Measurements from ENCODE around the gene KIF27.
A peak's percentile ranks its signal among the peaks of the same experiment; 100 is the strongest.
"Not testable (repeated sequence)": the region's sequence is repeated elsewhere in the genome, so short reads cannot be mapped to it uniquely, and the experiment has no call there.

Gene KIF27

DNA sequence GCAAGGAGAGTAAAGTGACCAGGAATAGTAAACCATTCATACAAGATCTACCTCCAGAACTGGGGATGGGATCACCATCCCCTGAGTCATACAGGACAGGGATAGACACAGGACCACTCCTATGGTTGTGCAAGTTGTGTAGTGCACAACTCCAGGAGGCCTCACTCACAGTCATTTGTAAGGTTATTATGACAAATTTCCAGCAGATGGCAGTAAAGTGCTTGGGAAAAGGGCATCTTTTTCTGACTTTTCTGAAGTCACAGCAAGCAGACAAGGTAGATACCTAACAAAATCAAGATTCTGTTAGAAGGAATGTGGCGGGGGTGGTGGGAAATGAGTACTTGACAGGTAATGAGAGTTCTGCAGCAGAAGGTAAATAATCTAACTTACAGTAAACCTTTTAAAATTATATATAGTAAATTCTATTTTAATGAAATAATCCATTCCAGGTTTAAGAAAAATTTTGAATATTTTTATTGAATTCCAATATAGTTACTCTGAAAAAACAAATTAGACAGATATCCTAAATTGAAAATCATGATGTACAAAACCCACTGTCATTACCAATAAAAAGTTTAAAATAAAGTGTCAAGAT, 16.7 kb upstream of the KIF27 start:
- DNase-seq: no peak
- peaks cover 51% of the 10 kb centered on the region for H3K36me3 Mint-ChIP-seq (ENCODE audit: low read depth)
- no peak overlapping the region for H3K4me3 Mint-ChIP-seq
- no peaks in the 10 kb centered on the region for H3K9me3 Mint-ChIP-seq
- H3K27ac Mint-ChIP-seq: no peak overlapping the region
- H3K4me1 Mint-ChIP-seq (ENCODE audit: low read depth): no peaks in the 10 kb centered on the region
- no peaks in the 10 kb centered on the region for H3K27me3 Mint-ChIP-seq

DNA sequence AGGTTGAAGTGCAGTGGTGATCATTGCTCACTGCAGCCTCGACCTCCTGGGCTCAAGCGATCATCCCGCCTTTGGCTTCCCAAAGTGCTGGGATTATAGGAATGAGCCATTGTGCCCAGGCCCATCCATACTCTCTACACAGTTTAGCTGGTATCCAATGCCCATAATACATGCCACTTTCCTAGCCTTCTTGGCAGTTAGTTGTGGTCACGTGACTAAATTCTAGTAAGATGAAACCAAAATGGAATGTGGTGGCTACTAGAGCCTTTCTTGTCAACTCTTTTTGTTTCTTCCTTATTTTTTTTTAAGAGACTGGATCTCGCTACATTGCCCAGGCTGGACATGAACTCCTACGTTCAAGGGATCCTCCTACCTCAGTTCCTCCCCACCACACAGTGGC, 15.3 kb upstream of the KIF27 start:
- Mint-ChIP-seq H3K9me3 (no peaks in the 10 kb centered on the region), H3K27me3 (no peaks in the 10 kb centered on the region), H3K27ac (no peak overlapping the region), H3K36me3 (ENCODE audit: low read depth) (peaks cover 36% of the 10 kb centered on the region), H3K4me1 (ENCODE audit: low read depth) (peaks cover 6% of the 10 kb centered on the region), H3K4me3 (no peak overlapping the region)
- no peak for DNase-seq

DNA sequence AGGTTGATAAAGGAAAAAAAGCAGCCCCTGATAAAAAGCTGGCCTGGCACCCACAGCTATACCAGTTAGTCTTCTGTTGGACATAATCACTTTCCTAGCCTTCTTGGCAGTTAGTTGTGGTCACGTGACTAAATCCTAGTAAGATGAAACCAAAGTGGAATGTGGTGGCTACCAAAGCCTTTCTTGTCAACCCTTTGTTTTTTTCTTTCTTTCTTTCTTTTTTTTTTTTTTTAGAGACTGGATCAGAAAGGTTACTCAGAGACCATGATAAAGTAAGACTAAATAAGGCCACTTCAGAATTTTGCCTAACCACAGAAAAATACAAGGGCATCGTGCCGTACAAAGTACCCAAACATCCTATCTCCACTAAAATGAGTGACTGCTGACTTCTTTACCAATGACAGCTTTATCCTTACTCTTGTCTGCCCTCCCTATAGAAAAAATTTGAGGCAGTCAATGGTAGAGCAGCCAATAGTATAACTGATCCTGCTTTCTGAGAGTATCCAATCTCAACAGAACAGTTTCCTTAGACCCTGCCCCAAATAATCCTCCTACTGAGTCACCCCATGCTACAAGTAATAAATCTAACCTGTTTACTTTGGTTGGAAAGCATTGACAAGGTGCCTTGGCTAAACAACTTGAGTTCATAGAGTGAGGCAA, 14.2 kb upstream of the KIF27 start:
- no peak for DNase-seq
- no peaks in the 10 kb centered on the region for H3K9me3 Mint-ChIP-seq
- peaks cover 8% of the 10 kb centered on the region for H3K4me1 Mint-ChIP-seq (ENCODE audit: low read depth)
- no peaks in the 10 kb centered on the region for H3K27me3 Mint-ChIP-seq
- no peak overlapping the region for H3K27ac Mint-ChIP-seq
- no peak overlapping the region for H3K4me3 Mint-ChIP-seq
- peaks cover 25% of the 10 kb centered on the region for H3K36me3 Mint-ChIP-seq (ENCODE audit: low read depth)

DNA sequence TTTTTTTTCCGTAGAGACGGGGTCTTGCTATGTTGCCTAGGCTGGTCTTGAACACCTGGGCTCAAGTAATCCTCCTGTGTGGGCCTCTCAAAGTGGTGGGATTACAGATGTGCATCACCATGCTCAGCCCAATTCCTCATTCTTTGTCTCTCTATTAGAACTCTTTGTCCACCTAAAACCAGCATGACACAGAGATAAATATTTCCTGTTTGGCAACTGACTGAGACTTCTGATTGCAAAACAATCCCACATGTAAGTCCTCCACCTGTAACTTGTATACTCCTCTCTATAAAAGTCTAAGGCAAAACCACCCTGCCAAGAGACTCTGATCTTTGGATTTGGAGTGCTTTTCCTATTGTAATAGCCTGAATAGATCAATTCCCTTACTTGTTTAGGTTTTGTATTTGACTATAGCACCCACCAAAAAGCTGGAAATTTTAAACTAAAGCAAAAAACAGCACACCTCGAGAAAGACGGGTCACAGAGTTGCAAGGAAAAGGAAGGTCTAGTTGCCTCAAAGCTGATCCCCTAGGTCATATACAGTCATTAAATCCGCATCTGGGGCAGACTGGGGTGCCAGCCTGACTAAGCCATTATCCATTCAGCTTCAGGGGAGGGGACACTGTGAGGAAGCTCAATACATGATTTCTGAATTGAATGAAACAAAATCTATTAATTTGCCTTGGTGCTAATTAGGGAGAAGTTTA, 13.5 kb upstream of the KIF27 start:
- Mint-ChIP-seq H3K36me3 (ENCODE audit: low read depth) (peaks cover 19% of the 10 kb centered on the region), H3K27ac (no peak overlapping the region), H3K4me3 (no peak overlapping the region), H3K4me1 (ENCODE audit: low read depth) (peaks cover 8% of the 10 kb centered on the region), H3K9me3 (no peaks in the 10 kb centered on the region), H3K27me3 (no peaks in the 10 kb centered on the region)
- no peak for DNase-seq

DNA sequence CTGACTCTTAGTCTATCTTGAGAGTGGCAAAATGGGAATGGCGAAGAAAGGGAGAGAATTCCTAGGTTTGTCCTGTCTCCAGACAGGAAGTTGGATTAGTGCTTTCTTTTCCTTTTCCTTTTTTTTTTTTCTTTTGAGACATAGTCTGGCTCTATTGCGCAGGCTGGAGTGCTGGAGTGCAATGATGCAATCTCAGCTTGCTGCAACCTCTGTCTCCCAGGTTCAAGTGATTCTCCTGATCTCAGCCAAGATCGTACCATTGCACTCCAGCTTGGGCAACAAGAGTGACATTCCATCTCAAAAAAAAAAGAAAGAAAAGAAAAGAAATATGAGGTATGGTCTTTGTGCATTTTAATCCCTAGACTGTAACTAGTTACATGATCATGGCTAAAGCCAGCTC, 12.6 kb upstream of the KIF27 start:
- Mint-ChIP-seq H3K36me3 (ENCODE audit: low read depth) (peaks cover 10% of the 10 kb centered on the region), H3K4me3 (no peak overlapping the region), H3K27me3 (no peaks in the 10 kb centered on the region), H3K27ac (no peak overlapping the region), H3K4me1 (ENCODE audit: low read depth) (peaks cover 8% of the 10 kb centered on the region), H3K9me3 (no peaks in the 10 kb centered on the region)
- no peak for DNase-seq

DNA sequence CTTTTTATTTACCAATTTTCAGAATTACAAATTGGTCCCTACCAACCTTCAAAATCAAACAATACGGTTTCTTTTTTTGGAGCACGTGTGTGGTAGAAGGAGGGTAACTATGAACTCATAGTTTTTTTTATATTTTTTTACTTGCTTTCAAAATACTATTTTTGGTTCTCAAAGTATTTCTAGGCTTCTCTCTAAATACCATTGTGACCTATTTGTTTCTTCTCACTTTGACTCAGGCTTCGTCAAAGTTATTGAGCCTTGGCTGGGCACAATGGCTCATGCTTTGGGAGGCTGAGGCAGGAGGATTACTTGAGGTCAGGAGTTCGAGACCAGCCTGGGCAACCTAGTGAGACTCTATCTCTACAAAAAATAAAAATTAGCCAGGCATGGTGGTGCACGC, 11.6 kb upstream of the KIF27 start:
- Mint-ChIP-seq H3K27ac (no peak overlapping the region), H3K27me3 (no peaks in the 10 kb centered on the region), H3K4me3 (no peak overlapping the region), H3K4me1 (ENCODE audit: low read depth) (peaks cover 8% of the 10 kb centered on the region), H3K36me3 (ENCODE audit: low read depth) (peaks cover 3% of the 10 kb centered on the region), H3K9me3 (no peaks in the 10 kb centered on the region)
- no peak for DNase-seq

DNA sequence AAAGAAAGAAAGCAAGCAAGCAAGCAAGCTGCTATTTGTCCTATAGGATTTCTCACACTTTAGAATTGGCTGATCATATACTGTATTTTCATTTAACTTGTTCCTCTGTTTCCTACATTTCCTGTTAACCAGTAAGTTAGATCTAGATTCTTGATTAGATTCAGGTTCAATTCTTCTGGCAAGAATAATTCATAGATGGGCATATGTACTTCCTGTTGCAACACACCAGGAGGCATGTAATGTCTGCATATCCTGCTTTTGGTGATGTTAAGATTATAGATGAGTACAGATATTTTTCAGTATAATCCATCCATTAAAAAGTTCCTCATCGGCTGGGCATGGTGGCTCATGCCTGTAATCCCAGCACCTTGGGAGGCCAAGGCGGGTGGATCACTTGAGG, 10.8 kb upstream of the KIF27 start:
- H3K27ac Mint-ChIP-seq: no peak overlapping the region
- H3K9me3 Mint-ChIP-seq: no peaks in the 10 kb centered on the region
- H3K36me3 Mint-ChIP-seq (ENCODE audit: low read depth): no peaks in the 10 kb centered on the region
- H3K4me1 Mint-ChIP-seq (ENCODE audit: low read depth): peaks cover 8% of the 10 kb centered on the region
- no peaks in the 10 kb centered on the region for H3K27me3 Mint-ChIP-seq
- no peak overlapping the region for H3K4me3 Mint-ChIP-seq
- DNase-seq: no peak

DNA sequence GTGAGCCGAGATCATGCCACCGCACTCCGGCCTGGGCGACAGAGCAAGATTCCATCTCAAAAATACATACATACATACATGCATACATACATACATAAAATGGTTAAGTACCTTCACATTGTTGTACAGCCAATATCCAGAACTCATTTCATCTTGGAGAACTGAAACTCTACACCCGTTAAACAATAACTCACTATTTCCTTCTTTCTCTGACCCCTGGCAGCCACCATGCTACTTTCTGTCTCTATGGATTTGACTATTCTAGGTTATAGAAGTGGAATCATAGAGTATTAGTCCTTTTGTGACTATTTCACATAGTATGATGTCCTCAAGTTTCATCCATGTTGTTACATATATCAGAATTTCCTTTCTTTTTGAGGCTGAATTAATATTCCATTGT, 9.6 kb upstream of the KIF27 start:
- Mint-ChIP-seq H3K4me3 (no peak overlapping the region), H3K4me1 (ENCODE audit: low read depth) (peaks cover 8% of the 10 kb centered on the region), H3K27ac (no peak overlapping the region), H3K36me3 (ENCODE audit: low read depth) (no peaks in the 10 kb centered on the region), H3K27me3 (no peaks in the 10 kb centered on the region), H3K9me3 (no peaks in the 10 kb centered on the region)
- DNase-seq: no peak

DNA sequence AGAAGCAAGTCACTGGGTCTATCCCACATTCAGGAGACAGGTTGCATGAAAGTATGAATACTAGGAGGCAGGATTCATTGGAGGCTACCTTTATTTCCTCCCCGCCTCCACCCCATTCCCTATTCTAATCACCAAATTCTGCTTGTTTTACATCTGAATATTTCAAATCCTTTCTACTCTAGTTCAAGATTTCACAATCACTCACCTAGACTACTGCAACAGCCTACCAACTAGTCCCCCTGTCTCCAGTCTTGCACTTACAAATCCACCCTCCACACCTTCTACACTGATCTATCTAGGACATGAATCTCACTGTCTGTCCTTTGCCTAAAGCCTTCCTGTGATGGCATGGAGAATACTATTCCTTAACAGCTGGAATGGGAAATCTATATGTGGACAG, 6.4 kb upstream of the KIF27 start:
- Mint-ChIP-seq H3K4me3 (no peak overlapping the region), H3K27ac (no peak overlapping the region), H3K4me1 (ENCODE audit: low read depth) (peaks cover 8% of the 10 kb centered on the region), H3K9me3 (no peaks in the 10 kb centered on the region), H3K36me3 (ENCODE audit: low read depth) (no peaks in the 10 kb centered on the region), H3K27me3 (no peaks in the 10 kb centered on the region)
- no peak for DNase-seq

DNA sequence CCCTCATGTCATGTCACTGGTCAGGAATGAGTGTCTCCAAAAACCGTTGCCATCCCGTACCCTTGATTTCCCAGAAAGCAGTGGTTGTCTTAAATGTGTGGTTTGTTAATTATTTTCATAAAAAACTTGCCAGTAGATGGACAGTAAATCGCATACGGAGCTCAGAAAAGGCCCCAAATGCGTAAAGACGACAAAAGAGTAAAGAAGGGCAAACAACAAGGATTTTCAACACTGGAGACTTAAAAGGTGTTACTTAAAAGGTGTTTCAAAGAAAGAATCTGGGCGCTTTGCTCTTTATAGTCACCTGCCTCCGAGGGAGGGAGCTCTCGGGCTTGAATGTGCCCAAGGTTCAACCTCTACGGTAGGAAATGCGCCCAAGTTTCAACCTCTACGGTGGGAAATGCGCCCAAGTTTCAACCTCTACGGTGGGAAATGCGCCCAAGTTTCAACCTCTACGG, 734 bp downstream of the KIF27 start:
- Mint-ChIP-seq H3K9me3 (no peaks in the 10 kb centered on the region), H3K4me3 (peak overlapping the region; percentile 84)
- DNase-seq: no peak

DNA sequence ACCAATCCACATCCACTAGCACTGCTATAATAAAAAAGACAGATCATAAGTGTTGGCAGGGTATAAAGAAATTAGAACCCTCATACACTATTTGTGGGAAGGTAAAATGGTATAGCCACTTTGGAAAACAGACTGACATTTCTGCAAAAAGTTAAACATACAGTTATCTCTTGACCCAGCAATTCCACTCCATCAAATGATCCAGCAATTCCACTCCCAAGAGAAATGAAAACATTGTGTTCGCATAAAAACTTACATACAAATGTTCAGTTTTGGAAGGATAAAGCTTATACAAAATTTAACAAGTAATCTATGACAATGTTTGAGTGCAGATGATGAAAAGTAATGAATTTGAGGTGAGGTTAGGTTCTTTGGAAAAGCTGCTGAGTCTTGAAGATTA, 2.1 kb downstream of the KIF27 start:
- H3K4me3 Mint-ChIP-seq: no peak overlapping the region
- H3K4me1 Mint-ChIP-seq (ENCODE audit: low read depth): peaks cover 20% of the 10 kb centered on the region
- peaks cover 9% of the 10 kb centered on the region for H3K36me3 Mint-ChIP-seq (ENCODE audit: low read depth)
- no peak for DNase-seq
- H3K9me3 Mint-ChIP-seq: no peaks in the 10 kb centered on the region
- no peaks in the 10 kb centered on the region for H3K27me3 Mint-ChIP-seq
- no peak overlapping the region for H3K27ac Mint-ChIP-seq

More for the DNA sequence above, 734 bp downstream of the KIF27 start:
- H3K27me3 Mint-ChIP-seq: no peaks in the 10 kb centered on the region
- H3K4me1 Mint-ChIP-seq (ENCODE audit: low read depth): peaks cover 20% of the 10 kb centered on the region
- H3K27ac Mint-ChIP-seq: peak overlapping the region; percentile 94
- H3K36me3 Mint-ChIP-seq (ENCODE audit: low read depth): peaks cover 9% of the 10 kb centered on the region

DNA sequence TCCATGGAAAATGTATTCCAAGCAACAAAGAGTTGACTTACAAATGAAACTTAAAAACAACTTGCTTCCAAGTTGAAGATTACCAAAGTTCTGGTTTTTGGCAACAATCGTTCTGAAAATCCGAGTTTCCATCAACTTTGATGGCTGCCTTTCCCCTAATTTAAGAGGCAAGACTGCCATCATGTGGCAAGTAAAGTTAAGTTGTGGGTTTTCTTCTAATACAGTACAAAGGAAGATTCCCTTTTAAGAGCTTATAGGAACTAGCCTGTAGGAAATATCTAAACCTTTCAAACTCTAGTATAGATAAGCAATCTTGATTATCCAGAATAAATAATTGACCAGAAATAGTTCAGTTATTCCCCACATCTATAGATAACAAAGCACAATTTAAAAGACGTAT, 9.0 kb downstream of the KIF27 start:
- not testable (repeated sequence) for H3K4me3 Mint-ChIP-seq; H3K27me3 Mint-ChIP-seq; DNase-seq; H3K4me1 Mint-ChIP-seq (ENCODE audit: low read depth); H3K36me3 Mint-ChIP-seq (ENCODE audit: low read depth); H3K27ac Mint-ChIP-seq; H3K9me3 Mint-ChIP-seq

DNA sequence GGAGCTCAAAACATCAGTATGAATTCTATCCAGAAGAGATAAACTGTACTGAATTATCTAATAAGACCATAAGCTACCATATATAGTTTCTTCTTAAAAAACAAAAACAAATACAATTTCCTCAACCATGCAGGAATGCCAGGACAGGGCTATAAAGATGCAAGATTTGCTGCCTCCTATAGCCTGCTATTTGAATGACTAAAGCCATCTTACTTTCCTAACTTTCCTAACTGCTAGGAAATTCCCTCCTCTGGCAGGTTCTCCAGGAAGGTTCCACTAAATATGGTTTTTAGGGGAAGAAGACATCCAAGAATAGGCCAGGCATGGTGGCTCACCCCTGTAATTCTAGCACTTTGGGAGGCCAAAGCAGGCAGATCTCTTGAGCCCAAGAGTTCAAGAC, 15.1 kb downstream of the KIF27 start:
- Mint-ChIP-seq H3K27ac (no peak overlapping the region), H3K36me3 (ENCODE audit: low read depth) (peaks cover 10% of the 10 kb centered on the region), H3K9me3 (no peaks in the 10 kb centered on the region), H3K4me1 (ENCODE audit: low read depth) (no peaks in the 10 kb centered on the region), H3K27me3 (no peaks in the 10 kb centered on the region), H3K4me3 (no peak overlapping the region)
- no peak for DNase-seq

DNA sequence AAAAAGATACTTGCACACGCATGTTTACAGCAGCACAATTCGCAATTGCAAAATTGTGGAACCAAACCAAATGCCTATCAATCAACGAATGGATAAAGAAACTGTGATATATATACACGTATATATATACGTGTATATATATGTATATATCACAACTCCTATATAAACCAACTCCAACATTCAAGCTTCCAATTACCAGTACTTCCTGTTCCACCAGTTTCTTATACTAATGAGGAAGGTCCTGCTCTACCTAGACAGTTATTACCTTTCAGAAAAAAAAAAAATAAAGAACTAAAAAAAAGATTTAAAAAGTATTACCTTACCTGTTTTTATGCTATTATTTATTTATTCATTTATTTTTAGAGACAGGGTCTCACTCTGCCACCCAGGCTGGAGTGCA, 20.6 kb downstream of the KIF27 start:
- not testable (repeated sequence) for H3K27ac Mint-ChIP-seq; H3K27me3 Mint-ChIP-seq; H3K9me3 Mint-ChIP-seq; H3K4me1 Mint-ChIP-seq (ENCODE audit: low read depth); H3K4me3 Mint-ChIP-seq; H3K36me3 Mint-ChIP-seq (ENCODE audit: low read depth); DNase-seq

DNA sequence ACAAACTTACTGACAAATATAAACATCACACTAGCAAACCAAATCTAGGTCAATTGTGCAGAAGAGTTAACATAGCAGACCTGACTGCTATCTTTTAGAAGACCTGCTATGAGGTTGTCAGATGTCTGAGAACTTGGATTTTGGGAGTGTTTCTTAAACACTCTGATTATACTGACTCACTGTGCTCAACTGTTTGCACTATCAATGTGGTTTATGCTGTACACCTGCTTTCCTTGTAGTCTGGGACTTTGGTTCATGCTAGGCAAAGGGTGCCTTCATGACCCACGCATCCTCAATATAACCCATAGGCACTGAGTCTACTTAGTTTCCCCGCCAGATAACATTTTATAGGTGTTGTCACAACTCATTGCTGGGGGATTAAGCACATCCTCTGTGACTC, 26.9 kb downstream of the KIF27 start:
- H3K27me3 Mint-ChIP-seq; H3K4me3 Mint-ChIP-seq; DNase-seq; H3K27ac Mint-ChIP-seq; H3K36me3 Mint-ChIP-seq (ENCODE audit: low read depth); H3K4me1 Mint-ChIP-seq (ENCODE audit: low read depth); H3K9me3 Mint-ChIP-seq: not testable (repeated sequence)

All from activated T-cell treated with anti-CD3 and anti-CD28 coated beads, Interleukin-2, amount 50 U/mL, for 24 hours (primary cell).